Lung (tissue), 12 donors: ENCODE data around the gene SLC9A9. TPM values are rescaled to one million over a fixed set of nuclear protein-coding genes. Genes with fewer than 3 reads are reported as not detected.
A peak's percentile ranks its signal among the peaks of the same experiment; 100 is the strongest.

Source experiments
- ATAC-seq: fragments of 200-7000 bp; cut with Tn5 transposase; one replicate; pipeline ENCODE4 v1.9.1; 2020; ENCODE audit warnings: moderate number of reproducible peaks; ENCODE audit not compliant: insufficient read depth, low FRiP score
- DNase-seq, 3 donors: peaks; one replicate each; pipeline ENCODE4 v3.0.0-alpha.2; 2013 to 2017
- H3K27ac ChIP-seq, 2 donors: one replicate each; pipeline ENCODE4 v1.5.1; 2013; ENCODE audit warnings: mild to moderate bottlenecking in 2 of 2, moderate library complexity in 2 of 2, control low read depth in 1 of 2, inconsistent platforms in 1 of 2, low read depth in 1 of 2, low read length in 1 of 2
- H3K27me3 ChIP-seq, 3 donors: one replicate each; pipeline ENCODE4 v1.5.1; 2013; ENCODE audit warnings: low read length in 2 of 3; ENCODE audit not compliant: control insufficient read depth in 3 of 3, insufficient read depth in 3 of 3
- H3K36me3 ChIP-seq, 4 donors: one replicate each; pipeline ENCODE4 v1.5.1; 2013; ENCODE audit warnings: low read length in 4 of 4, mild to moderate bottlenecking in 1 of 4, moderate library complexity in 1 of 4; ENCODE audit not compliant: control insufficient read depth in 4 of 4, insufficient read depth in 4 of 4
- H3K4me1 ChIP-seq, 5 donors: one replicate each; pipeline ENCODE4 v1.5.1; 2013; ENCODE audit warnings: low read length in 5 of 5, mild to moderate bottlenecking in 2 of 5, moderate library complexity in 1 of 5; ENCODE audit not compliant: control insufficient read depth in 5 of 5, insufficient read depth in 5 of 5
- H3K4me3 ChIP-seq: one replicate; pipeline ENCODE4 v1.5.1; 2013; ENCODE audit warnings: mild to moderate bottlenecking, control low read depth, moderate library complexity
- H3K9ac ChIP-seq, 2 donors: one replicate each; pipeline ENCODE4 v1.5.1; 2013; ENCODE audit warnings: low read length in 2 of 2, control low read depth in 1 of 2; ENCODE audit not compliant: insufficient read depth in 1 of 2
- H3K9me3 ChIP-seq, 4 donors: one replicate each; pipeline ENCODE4 v1.5.1; 2013; ENCODE audit warnings: low read length in 3 of 4, mild to moderate bottlenecking in 1 of 4, moderate library complexity in 1 of 4; ENCODE audit not compliant: control insufficient read depth in 4 of 4, insufficient read depth in 3 of 4
- WGBS, 2 donors: extraction: QIAGEN DNeasy Blood & Tissue Kit; methylation state at CpG; one replicate each; pipeline ENCODE4 v1.1.7; 2013; 5-methylcytosine and 5-hydroxymethylcytosine counted together
- polyA plus RNA-seq, 2 donors: library from polyadenylated mRNA; stranded (reverse); fragments of 200-250 nt; gene quantifications; one replicate each; pipeline ENCODE4 v1.2.1, GENCODE V29; 2013
- total RNA-seq, 2 donors: library from RNA; depleted of rRNA in 1 of 2; stranded (reverse); fragments of >200 nt in 1 of 2; gene quantifications; one replicate each; pipeline ENCODE4 v1.2.1, GENCODE V29; 2014 to 2021
- TF ChIP-seq, protein P1 (sequence below): IDR thresholded peaks from 2 replicates; pipeline ENCODE4 v1.5.1; 2012; ENCODE audit warnings: mild to moderate bottlenecking; ENCODE audit errors: control extremely low read depth, extremely low read depth
- donor health status: control.
- donor health status: control.
- donor health status: Bipolar disorder and iron deficiency.
- donor health status: healthy.
- donor health status: DM: yes; HTN: yes; CAD: no.

Gene SLC9A9
- total and polyA plus RNA-seq, 4 donors, result 2.2 to 66.3 (median 8.2) TPM

DNA sequence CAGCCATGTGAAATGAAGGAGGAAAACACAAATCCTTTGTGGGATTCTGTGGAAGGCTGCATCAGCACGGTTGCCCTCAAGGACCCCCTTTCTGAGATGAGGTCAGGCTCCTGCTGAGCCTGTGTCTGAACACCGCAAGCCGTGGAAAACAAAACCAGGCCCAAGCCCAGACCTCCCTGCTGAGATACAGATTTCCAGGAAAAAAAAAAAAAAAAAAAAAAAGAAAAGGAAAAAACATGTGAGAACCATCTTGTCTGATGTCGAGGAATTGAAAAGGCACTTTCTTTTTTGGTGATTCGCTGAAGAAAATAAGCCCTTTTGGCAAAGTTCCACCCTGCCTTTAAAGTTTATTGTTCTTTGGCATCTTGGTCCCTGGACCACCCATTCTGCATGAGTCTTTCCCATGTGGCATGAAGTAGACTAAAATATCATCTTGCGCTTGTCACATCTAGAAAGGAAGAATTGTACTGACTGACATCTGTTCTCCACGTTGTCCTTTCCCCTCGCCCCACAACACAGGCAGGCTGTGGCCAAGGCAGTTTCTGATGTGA, 611.1 kb downstream of the SLC9A9 start:
- Histone ChIP-seq H3K4me1 (peaks cover 0 to 27% (median 3%) of the 10 kb centered on the region in 5 donors), H3K27me3 (no peaks in the 10 kb centered on the region), H3K36me3 (no peaks in the 10 kb centered on the region), H3K4me3 (no peak overlapping the region), H3K9ac (no peak overlapping the region), H3K27ac (no peak overlapping the region), H3K9me3 (peaks cover 0 to 7% (median 0%) of the 10 kb centered on the region in 4 donors)
- 69 to 89% methylated on average over 8 of the region's 8 CpGs for WGBS, 2 donors
- peak; percentile 50 to 90 (median 87) for DNase-seq
- no peak for ATAC-seq
- TF ChIP-seq, protein P1, sequence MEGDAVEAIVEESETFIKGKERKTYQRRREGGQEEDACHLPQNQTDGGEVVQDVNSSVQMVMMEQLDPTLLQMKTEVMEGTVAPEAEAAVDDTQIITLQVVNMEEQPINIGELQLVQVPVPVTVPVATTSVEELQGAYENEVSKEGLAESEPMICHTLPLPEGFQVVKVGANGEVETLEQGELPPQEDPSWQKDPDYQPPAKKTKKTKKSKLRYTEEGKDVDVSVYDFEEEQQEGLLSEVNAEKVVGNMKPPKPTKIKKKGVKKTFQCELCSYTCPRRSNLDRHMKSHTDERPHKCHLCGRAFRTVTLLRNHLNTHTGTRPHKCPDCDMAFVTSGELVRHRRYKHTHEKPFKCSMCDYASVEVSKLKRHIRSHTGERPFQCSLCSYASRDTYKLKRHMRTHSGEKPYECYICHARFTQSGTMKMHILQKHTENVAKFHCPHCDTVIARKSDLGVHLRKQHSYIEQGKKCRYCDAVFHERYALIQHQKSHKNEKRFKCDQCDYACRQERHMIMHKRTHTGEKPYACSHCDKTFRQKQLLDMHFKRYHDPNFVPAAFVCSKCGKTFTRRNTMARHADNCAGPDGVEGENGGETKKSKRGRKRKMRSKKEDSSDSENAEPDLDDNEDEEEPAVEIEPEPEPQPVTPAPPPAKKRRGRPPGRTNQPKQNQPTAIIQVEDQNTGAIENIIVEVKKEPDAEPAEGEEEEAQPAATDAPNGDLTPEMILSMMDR, result no peak

DNA sequence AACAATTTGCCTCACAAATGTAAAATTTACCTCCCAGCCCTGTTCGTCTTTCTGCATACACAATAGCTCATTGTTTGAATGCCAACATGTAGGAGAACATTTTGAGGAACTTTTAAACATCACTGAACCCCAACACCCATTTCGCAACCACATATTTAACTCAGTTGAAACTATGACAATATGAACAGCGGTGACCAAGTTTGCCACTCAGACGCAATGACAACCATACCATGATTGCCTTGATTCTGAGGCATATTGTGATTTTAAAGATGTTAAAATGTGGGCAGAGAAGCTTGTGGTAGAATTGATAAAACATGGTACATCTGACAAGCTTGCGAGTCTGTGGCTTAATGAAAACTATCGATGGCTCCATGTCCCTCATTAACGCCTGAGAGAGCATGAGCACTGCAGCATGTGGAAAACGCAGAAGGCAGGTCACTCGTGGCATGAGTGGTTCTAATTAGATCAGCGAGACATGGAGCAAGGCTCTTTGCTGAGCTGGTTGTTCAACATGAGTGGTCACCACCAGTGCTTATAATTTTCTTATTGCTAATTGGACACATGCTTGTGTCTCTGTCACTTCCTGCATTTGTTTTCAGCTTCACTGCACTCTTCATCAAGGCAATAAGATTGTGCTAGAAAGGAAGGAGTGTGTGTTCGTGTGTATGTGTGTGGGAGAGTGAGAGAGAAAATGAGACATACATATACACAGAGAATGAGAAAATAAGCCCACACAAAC, 611.9 kb downstream of the SLC9A9 start:
- H3K27ac ChIP-seq, result no peak overlapping the region
- DNase-seq, result no peak
- H3K4me1 ChIP-seq, result peaks cover 0 to 22% (median 0%) of the 10 kb centered on the region in 5 donors
- TF ChIP-seq, protein P1, result no peak
- WGBS, 2 donors, result 86 to 87% methylated on average over 11 of the region's 11 CpGs
- no peak for ATAC-seq
- H3K9ac ChIP-seq, result no peak overlapping the region
- H3K4me3 ChIP-seq, result no peak overlapping the region
- H3K9me3 ChIP-seq, result peaks cover 0 to 7% (median 0%) of the 10 kb centered on the region in 4 donors
- no peaks in the 10 kb centered on the region for H3K36me3 ChIP-seq
- no peaks in the 10 kb centered on the region for H3K27me3 ChIP-seq

DNA sequence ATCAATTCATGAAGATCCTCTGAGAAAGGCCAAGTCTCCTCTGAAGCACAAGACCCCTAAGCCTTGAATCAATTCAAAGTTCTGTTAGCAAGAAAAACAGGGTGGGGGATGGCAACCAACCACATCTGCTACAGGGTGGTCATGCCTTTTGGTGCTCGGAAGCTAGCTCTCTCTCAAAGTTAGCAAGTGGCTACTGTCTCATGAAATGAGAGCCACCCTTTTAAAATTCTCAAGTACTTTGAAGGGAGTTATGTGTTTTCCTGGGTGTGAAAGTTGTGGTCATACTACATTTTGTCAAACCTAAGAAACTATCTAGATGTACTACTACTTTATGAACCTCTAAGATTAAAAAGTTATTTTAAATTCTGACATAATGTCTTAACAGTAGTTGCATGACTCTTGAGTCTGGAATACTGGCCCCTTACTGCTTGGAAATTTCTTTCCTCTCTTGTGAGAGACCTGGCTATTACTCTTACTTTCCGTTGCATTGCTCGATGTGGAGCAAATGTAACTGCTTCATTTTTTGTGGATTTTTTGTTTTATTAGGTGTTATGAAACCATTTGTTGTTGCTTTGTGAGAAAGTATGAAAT, 612.6 kb downstream of the SLC9A9 start:
- 87 to 96% methylated on average over 3 of the region's 3 CpGs for WGBS, 2 donors
- H3K27ac ChIP-seq, result no peak overlapping the region
- ATAC-seq, result no peak
- H3K27me3 ChIP-seq, result no peaks in the 10 kb centered on the region
- peaks cover 0 to 7% (median 0%) of the 10 kb centered on the region in 4 donors for H3K9me3 ChIP-seq
- peaks cover 0 to 15% (median 0%) of the 10 kb centered on the region in 5 donors for H3K4me1 ChIP-seq
- H3K4me3 ChIP-seq, result no peak overlapping the region
- no peaks in the 10 kb centered on the region for H3K36me3 ChIP-seq
- H3K9ac ChIP-seq, result no peak overlapping the region
- DNase-seq, result no peak
- TF ChIP-seq, protein P1, result no peak
